Esophagus (tissue), 2 donors: ENCODE results near the gene TEX53. TPM values are rescaled to one million over a fixed set of nuclear protein-coding genes. Genes with fewer than 3 reads are reported as not detected.

Experiments used
- H3K27ac ChIP-seq, 2 donors: one replicate each; pipeline ENCODE4 v1.5.1; 2013; ENCODE audit warnings: low read depth in 2 of 2, mild to moderate bottlenecking in 2 of 2, inconsistent platforms in 1 of 2, low read length in 1 of 2, moderate library complexity in 1 of 2
- H3K27me3 ChIP-seq, 2 donors: one replicate each; pipeline ENCODE4 v1.6.1; 2013; ENCODE audit warnings: low read length in 2 of 2, control low read depth in 1 of 2, mild to moderate bottlenecking in 1 of 2; ENCODE audit not compliant: insufficient read depth in 2 of 2, control insufficient read depth in 1 of 2
- H3K36me3 ChIP-seq, 2 donors: one replicate each; pipeline ENCODE4 v1.6.1; 2013; ENCODE audit warnings: low read length in 1 of 2; ENCODE audit not compliant: control insufficient read depth in 2 of 2, insufficient read depth in 2 of 2
- H3K4me1 ChIP-seq, 2 donors: one replicate each; pipeline ENCODE4 v1.6.1; 2013; ENCODE audit warnings: low read length in 1 of 2; ENCODE audit not compliant: control insufficient read depth in 2 of 2, insufficient read depth in 2 of 2
- H3K4me3 ChIP-seq, 2 donors: one replicate each; pipeline ENCODE4 v1.5.1; 2013; ENCODE audit warnings: low read length in 2 of 2, mild to moderate bottlenecking in 2 of 2, low read depth in 1 of 2, moderate library complexity in 1 of 2
- H3K9me3 ChIP-seq, 2 donors: one replicate each; pipeline ENCODE4 v1.6.1; 2013; ENCODE audit warnings: mild to moderate bottlenecking in 2 of 2, low read depth in 1 of 2, low read length in 1 of 2, moderate library complexity in 1 of 2; ENCODE audit not compliant: control insufficient read depth in 2 of 2, insufficient read depth in 1 of 2
- WGBS, 2 donors: extraction: QIAGEN DNeasy Blood & Tissue Kit; methylation state at CpG; one replicate each; pipeline ENCODE4 v1.1.7; 2013; 5-methylcytosine and 5-hydroxymethylcytosine counted together
- polyA plus RNA-seq, 2 donors: library from polyadenylated mRNA; stranded (reverse); fragments of 200-250 nt; gene quantifications; one replicate each; pipeline ENCODE4 v1.2.3, GENCODE V29; 2013
- donor health status: healthy with polysubstance abuse.
- donor health status: Bipolar disorder and iron deficiency.

The TEX53 gene
- not detected for polyA plus RNA-seq

DNA sequence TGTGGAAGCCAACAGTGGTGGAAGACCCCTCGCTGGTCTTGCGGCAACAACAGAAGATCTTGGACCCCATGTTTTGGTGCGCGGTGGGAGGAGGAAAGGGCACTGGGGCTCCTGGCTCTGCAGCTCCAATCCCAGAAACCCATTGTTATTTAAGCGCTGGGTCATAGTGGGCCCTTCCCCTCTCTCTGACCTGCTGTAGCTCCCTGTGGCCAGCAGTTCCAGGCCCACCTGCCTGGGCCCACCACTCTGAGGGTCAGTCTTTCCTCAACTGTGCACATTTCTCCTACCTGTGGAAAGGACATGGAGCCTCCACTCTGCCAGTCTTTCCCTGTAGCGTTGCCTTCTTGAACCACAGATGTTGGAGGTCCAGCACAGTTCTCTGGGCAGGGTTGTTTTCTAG lies at the start of gene TEX53:
TEX53 (minus strand) TSS at position 101 of the 400 bp plus-strand sequence; CDS start at position 70, 31 bp downstream.
- no peak within 1 kb of the TSS for H3K27ac ChIP-seq
- no peaks in the 10 kb centered on the region for H3K36me3 ChIP-seq
- no peaks in the 10 kb centered on the region for H3K27me3 ChIP-seq
- H3K4me1 ChIP-seq = peaks cover 0 to 4% of the 10 kb centered on the region in 2 donors
- H3K4me3 ChIP-seq = no peak within 1 kb of the TSS
- WGBS, 2 donors = 98% methylated on average over 4 to 6 of the region's 6 CpGs
- H3K9me3 ChIP-seq = no peaks in the 10 kb centered on the region

- Histone ChIP-seq H3K27ac (no peak overlapping the region), H3K27me3 (no peaks in the 10 kb centered on the region), H3K36me3 (no peaks in the 10 kb centered on the region), H3K4me3 (no peak overlapping the region), H3K9me3 (no peaks in the 10 kb centered on the region), H3K4me1 (no peaks in the 10 kb centered on the region)
- 86 to 87% methylated on average over 2 of the region's 2 CpGs for WGBS, 2 donors
Observed at GRCh38 chr9:114706711-114707110, 49.1 kb upstream of the TEX53 start.

- H3K27me3 ChIP-seq = no peaks in the 10 kb centered on the region
- no peaks in the 10 kb centered on the region for H3K9me3 ChIP-seq
- H3K4me1 ChIP-seq = no peaks in the 10 kb centered on the region
- no peaks in the 10 kb centered on the region for H3K36me3 ChIP-seq
- no peak overlapping the region for H3K4me3 ChIP-seq
- H3K27ac ChIP-seq = no peak overlapping the region
Observed at GRCh38 chr9:114701988-114702387, 44.4 kb upstream of the TEX53 start.

DNA sequence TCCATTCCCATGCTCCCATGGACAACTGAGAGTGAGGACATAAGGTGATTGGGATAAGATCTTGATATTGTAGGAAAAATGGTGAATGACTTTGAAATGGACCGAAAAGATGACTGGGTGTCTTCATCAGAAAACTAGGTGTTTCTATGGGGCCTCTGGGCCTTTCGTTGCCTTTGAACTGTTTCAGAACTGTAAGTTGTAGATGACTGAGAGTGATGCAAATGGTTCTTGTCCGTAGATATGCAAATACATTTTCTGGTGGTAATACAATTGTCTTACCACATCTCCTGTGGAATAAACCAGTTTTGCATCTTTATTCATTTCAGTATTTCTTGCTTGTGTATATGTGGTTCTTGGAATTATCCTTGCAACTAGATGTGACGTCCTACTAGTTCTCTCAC lies 40.3 kb upstream of the TEX53 start:
- no peaks in the 10 kb centered on the region for H3K36me3 ChIP-seq
- no peak overlapping the region for H3K4me3 ChIP-seq
- no peaks in the 10 kb centered on the region for H3K9me3 ChIP-seq
- H3K27me3 ChIP-seq = no peaks in the 10 kb centered on the region
- no peaks in the 10 kb centered on the region for H3K4me1 ChIP-seq
- no peak overlapping the region for H3K27ac ChIP-seq
- WGBS, 2 donors = 87 to 89% methylated on average over 4 of the region's 4 CpGs

GRCh38 chr9:114696814-114697544 lies 39.4 kb upstream of the TEX53 start:
- no peaks in the 10 kb centered on the region for H3K27me3 ChIP-seq
- H3K36me3 ChIP-seq = no peaks in the 10 kb centered on the region
- no peaks in the 10 kb centered on the region for H3K9me3 ChIP-seq
- H3K27ac ChIP-seq = no peak overlapping the region
- 72 to 78% methylated on average over 7 of the region's 7 CpGs for WGBS, 2 donors
- H3K4me3 ChIP-seq = no peak overlapping the region
- H3K4me1 ChIP-seq = no peaks in the 10 kb centered on the region

DNA sequence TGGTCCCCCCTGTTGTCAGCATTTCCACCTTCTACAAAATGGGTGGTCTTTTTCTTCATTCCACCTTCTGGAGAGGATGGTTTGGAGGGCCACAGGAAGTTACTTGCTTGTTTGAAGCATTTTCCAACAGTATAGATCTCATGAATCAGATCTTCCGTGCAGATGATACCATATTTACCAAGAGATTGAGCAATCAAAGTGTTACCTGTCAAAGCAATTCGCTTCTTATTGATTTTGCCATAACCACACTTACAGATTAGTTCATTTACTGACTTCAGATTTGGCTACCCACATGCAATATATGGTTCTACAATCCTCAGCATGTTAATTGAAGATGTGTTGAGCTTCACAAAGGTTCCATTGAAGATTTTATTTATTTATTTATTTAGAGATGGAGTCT lies 38.3 kb upstream of the TEX53 start:
- Histone ChIP-seq H3K4me1 (no peaks in the 10 kb centered on the region), H3K36me3 (no peaks in the 10 kb centered on the region), H3K4me3 (no peak overlapping the region), H3K27me3 (no peaks in the 10 kb centered on the region), H3K27ac (no peak overlapping the region), H3K9me3 (no peaks in the 10 kb centered on the region)
- 72 to 78% methylated on average over 2 of the region's 2 CpGs for WGBS, 2 donors

DNA sequence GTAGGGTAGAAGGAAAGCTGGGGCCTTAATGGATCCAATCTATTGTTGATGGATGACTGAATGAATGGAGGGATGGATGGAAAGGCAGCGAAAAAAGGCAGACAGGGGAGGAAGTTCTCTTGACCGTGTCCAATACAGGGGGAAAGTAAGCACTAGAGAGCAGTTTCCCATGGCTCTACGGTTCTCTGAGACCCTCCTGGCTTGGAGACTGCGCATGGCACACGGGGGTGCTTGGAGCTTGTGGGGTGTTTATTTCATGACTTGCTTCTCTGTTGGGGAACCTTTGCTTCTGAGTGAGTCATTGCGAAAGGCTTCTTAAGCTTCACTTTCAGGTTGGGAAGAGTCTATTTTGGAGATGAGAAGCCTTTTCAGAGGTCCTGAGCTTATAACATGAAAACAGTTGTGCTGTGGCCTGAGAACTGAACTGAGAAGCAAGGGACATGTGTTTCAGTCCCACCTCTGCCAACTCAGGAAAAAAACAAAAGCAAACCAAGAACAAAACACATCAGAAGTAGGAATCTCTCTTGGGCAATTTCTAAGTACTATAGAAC lies 37.2 kb upstream of the TEX53 start:
- WGBS, 2 donors = 86 to 91% methylated on average over 6 of the region's 6 CpGs
- Histone ChIP-seq H3K4me1 (no peaks in the 10 kb centered on the region), H3K27ac (no peak overlapping the region), H3K27me3 (no peaks in the 10 kb centered on the region), H3K36me3 (no peaks in the 10 kb centered on the region), H3K9me3 (no peaks in the 10 kb centered on the region), H3K4me3 (no peak overlapping the region)

DNA sequence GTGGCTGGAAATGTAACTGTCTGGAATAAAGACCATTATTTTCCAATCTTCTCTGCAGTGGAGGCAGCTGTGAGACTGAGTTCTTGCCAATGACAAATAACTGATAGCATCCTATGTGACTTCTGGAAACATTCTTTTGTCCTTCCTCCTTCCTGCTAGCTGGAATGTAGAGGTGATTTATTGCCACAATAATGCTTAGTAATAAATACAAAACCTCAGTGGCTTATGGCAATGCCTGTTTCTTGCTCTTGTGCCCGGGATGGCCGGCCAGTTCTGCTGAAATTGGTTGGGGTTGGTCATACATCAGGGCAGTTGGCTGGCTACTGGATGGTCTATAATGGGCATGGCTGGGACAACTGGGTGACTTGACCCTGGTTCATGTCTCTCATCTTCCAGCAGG lies 36.5 kb upstream of the TEX53 start:
- Histone ChIP-seq H3K27me3 (no peaks in the 10 kb centered on the region), H3K4me1 (no peaks in the 10 kb centered on the region), H3K36me3 (no peaks in the 10 kb centered on the region), H3K9me3 (no peaks in the 10 kb centered on the region), H3K27ac (no peak overlapping the region), H3K4me3 (no peak overlapping the region)
- 47 to 79% methylated on average over 2 of the region's 2 CpGs for WGBS, 2 donors

- Histone ChIP-seq H3K27me3 (no peaks in the 10 kb centered on the region), H3K4me3 (no peak overlapping the region), H3K36me3 (no peaks in the 10 kb centered on the region), H3K27ac (no peak overlapping the region), H3K9me3 (no peaks in the 10 kb centered on the region), H3K4me1 (no peaks in the 10 kb centered on the region)
- 43 to 55% methylated on average over 2 of the region's 2 CpGs for WGBS, 2 donors
Observed at GRCh38 chr9:114693248-114693855, 35.7 kb upstream of the TEX53 start.

- H3K9me3 ChIP-seq = no peaks in the 10 kb centered on the region
- H3K4me3 ChIP-seq = no peak overlapping the region
- H3K36me3 ChIP-seq = no peaks in the 10 kb centered on the region
- H3K27ac ChIP-seq = no peak overlapping the region
- H3K27me3 ChIP-seq = no peaks in the 10 kb centered on the region
- H3K4me1 ChIP-seq = no peaks in the 10 kb centered on the region
Observed at GRCh38 chr9:114691956-114692295, 34.3 kb upstream of the TEX53 start.
